Measurements from ENCODE around the gene MTCL3.

GRCh38 chr6:127519469-127519785 is 292 bp upstream of the MTCL3 start:
- no peak for TF ChIP-seq CTCF (IDR thresholded peaks at IDR 0.05)
- TF ChIP-seq MAX (CRISPR knock-in tag; IDR thresholded peaks at IDR 0.05) = no peak
- no peak for TF ChIP-seq USF1 (CRISPR knock-in tag; IDR thresholded peaks at IDR 0.05)
- no peak for TF ChIP-seq TEAD4 (CRISPR knock-in tag; IDR thresholded peaks at IDR 0.05)
- TF ChIP-seq PRDM15 (CRISPR knock-in tag; IDR thresholded peaks at IDR 0.05) = no peak
- no peak for TF ChIP-seq EMX1 (CRISPR knock-in tag; IDR thresholded peaks at IDR 0.05)
- TF ChIP-seq ZBTB43 (CRISPR knock-in tag; IDR thresholded peaks at IDR 0.05) = no peak
- TF ChIP-seq IRF1 (CRISPR knock-in tag; IDR thresholded peaks at IDR 0.05) = no peak
- no peak for TF ChIP-seq MXD4 (CRISPR knock-in tag; IDR thresholded peaks at IDR 0.05; ENCODE audit: borderline replicate concordance)
- TF ChIP-seq FOXP4 (CRISPR knock-in tag; IDR thresholded peaks at IDR 0.05) = no peak
